GM21390 (cell line): Measurements from ENCODE around the gene ZFYVE21.

Source experiments
- ATAC-seq: cut with Tn5 transposase; IDR thresholded peaks from one replicate; pipeline ENCODE4 v1.9.1; 2021; ENCODE audit not compliant: unreplicated experiment

The ZFYVE21 gene

DNA sequence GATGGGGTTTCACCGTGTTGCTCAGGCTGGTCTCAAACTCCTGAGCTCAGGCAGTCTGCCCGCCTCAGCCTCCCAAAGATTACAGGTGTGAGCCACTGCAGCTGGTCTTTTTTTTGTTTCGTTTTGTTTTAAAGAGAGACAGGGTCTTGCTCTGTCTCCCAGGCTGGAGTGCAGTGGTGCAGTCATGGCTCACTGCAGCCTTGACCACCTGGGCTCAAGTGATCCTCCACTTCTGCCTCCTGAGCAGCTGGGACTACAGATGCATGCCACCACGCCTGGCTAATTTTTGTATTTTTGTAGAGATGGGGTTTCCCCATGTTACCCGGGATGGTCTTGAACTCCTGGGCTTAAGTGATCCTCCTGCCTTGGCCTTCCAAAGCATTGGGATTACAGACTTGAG lies 24.0 kb upstream of the ZFYVE21 start:
- peak; percentile 65 for ATAC-seq

DNA sequence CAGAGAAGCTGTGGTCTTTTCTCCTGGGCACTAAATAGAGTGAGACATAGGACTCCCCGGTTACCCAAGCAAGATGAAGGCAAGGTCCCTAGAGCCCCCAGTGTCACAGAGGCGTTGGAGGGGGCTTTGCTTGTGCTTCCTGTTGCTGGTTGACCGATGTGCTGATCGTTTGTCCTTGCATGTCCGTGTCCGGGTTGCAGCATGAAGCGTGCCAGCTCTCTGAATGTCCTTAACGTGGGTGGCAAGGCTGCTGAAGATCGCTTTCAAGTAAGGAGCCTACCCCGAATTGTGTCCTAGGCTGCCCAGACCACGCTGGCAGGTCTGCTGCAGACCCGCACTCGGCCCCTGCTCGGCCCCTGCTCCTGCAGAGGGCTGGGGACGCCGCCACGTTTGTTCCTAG lies 23.5 kb upstream of the ZFYVE21 start:
- ATAC-seq = peak; percentile 18

DNA sequence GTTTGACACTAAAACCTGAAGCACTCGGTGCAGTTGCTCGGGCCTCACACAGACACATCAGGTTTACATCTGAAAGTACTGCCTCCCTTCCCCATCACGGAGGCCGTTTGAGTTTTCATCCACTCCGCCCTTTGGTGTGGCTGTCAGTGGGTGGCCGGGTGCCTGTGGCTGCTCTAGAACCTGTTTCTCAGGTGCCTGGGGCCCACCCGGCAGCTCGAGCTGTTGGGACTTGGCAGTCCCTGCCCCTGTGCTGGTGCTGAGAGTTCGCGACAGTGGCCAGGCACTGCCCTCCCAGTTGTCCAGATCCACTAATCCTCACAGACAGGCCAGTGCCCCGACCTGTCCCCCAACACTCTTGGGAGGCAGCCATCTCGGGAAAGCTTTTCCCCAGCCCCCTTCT lies 22.7 kb upstream of the ZFYVE21 start:
- no peak for ATAC-seq

DNA sequence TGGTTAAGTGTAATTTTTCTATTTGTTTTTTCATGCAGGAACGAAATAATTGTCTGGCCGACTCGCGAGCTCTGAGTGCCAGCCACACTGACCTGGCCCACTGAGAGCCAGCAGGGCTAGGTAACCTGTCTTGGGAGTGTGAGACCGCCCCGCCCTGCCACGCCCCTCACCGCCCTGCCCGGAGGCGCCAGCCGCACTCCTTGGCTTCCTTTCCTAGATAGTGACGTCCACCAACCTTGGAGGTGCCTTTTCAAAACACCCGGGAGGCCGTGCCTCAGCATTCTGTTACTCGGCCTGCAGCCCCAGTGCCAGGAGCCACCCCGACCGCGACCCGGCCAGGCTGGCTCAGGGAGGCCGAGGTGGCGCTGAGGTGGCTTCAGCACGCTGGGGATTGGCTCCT lies 22.1 kb upstream of the ZFYVE21 start:
- no peak for ATAC-seq

DNA sequence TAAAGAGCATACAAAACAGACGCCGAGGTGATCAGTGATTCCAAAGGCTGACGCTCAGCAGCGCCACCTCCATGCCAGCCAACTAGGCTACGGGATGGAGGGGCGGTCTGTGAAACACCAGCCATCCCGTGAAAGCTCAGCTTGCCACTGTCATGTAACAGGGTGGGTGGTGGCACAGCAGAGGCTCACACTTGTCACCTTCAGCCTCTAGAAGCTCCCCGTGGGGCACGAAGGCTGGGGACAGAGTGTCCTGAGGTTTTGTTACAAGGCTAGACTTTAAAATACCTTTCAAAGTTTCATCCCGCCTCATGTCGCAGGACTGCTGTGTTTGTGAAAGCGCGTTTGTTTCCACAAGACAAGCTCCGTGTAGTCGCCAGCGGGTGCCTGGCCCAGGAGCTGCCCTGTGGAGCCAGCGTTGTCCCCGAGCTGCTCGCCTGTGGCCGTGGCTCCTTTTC lies 21.0 kb upstream of the ZFYVE21 start:
- ATAC-seq = no peak

DNA sequence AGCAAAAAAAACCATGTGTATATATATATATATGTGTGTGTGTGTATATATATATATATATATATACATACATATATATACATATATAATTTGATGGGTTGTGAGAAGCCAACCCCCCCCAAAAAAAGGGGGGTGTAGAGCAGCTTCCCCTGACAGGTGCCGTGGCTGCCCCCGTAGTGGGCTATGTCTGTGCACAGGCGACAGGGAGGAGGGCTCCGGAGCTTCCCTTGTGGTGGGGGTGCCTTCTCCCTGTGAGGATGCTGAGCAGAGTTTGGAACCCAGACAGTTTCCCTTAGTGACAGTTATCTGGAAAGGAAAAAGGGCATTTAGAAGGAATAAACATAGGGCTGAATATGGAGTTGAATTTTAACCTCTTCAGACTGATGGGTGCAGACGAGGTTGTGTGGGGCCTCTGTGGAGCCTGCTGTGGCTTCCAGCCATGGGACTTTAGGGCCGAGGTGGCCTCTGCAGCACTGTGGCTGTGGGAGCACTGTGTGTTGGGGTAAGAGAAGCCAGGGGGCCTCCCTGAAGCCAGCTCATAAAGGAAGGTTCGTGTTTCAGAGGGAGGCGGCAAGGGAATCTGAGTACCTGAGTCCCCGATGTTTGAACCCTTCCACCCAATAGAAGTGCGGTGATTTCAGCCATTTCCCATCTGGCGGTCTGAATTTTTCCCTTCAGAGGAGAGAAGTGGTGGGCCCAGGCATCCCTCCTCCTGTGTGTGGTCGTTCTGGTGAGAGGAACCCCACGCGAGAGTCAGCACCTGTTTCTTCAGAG lies 20.1 kb upstream of the ZFYVE21 start:
- no peak for ATAC-seq

DNA sequence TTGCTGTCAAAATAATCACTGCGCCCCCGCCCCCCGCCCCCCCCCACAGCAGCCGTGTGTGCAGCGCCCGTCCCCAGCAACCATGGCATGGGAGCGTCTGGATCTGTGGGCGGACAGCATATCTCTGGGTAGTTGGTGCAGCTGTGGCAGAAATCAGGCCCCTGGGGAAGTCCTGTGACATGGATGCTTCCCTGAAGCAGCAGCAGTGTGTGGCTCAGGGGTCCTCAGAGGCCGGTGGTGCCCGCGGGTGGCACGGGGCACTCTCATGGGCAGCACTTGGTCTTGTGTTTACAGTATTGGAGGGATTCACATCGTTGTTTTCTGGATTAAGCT lies 19.6 kb upstream of the ZFYVE21 start:
- no peak for ATAC-seq

DNA sequence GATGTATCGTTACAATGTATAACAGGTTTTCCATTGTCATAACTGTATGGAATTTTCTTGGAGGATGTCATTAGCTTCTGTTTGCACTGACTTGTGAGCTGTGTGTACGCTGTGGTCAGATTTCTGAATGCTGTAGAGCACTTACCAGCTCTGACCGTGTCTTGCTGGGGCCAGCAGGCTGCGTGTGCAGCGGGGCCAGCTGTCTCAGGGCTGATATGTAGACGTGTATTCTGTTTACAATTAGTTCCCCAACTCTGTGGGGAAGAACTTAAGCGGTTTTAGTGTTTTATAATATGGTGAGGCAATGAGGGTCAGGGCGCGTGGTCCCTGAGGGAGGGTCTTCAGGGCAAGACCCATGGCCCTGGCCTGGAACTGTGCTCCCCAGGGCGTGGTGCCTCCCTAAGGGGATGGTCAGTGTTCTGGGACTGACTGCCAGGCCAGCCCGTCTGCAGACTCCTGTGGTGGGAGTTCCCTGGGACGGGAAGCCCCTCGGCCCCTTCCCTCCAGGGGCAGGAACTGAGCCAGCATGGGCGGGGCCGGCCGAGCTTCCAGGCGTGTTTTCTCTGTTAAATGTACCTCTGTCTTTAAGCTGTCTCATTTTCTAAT lies 19.0 kb upstream of the ZFYVE21 start:
- no peak for ATAC-seq

DNA sequence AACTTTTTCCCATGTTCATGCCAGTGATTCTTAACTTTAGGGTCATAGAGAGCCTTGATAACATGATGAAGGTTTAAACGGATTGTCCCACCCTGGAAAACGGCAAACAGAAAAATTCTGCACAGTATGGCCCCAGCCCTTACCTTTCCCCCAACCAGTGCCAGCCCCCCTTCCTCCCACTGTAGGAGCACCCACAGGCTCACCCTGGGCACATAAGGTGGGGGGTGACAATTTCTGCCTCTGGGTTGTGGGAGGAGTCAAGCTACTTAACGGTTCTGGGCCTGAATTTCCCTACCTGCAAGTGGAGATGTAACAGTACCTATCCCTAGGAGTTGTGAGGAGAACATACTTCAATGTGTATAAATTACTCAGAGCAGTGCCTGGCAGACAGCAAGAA lies 18.4 kb upstream of the ZFYVE21 start:
- ATAC-seq = no peak

DNA sequence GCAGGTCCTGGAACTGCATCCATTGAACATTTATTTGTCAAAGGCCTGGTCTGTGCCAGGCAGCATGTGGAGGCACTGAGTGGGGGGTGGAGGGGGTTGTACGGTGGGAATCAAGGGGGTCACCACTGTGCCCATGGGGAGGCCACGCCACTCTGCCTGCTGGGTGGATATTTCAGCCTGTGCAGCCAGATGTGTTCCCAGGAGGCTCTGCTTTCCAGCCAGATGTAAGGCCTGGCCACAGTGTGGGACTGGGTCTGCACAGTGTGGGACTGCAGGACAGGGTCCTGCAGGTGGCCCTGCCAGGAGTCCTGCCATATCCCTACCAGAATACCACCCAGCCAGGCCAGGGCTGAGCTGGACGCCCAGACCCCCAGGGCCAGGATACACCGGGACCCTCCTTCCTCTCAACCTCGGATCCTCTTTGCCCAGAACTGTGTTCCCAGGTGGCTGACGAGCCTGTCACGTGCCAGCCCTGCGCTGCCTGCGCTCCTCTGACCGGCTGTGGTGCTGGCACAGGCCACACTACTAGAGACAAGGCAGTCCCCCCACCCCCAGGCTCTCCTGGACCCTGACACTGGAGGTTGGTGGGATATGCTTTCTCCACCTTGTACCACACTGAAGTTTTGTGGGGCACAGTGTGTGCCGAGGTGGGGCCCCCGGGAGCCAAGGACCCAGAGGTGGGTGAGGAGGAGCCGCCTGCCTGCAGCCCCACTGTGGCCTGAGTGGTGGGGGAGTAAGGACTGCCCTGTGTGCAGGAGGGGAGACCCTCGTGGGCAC lies 17.8 kb upstream of the ZFYVE21 start:
- ATAC-seq = no peak

DNA sequence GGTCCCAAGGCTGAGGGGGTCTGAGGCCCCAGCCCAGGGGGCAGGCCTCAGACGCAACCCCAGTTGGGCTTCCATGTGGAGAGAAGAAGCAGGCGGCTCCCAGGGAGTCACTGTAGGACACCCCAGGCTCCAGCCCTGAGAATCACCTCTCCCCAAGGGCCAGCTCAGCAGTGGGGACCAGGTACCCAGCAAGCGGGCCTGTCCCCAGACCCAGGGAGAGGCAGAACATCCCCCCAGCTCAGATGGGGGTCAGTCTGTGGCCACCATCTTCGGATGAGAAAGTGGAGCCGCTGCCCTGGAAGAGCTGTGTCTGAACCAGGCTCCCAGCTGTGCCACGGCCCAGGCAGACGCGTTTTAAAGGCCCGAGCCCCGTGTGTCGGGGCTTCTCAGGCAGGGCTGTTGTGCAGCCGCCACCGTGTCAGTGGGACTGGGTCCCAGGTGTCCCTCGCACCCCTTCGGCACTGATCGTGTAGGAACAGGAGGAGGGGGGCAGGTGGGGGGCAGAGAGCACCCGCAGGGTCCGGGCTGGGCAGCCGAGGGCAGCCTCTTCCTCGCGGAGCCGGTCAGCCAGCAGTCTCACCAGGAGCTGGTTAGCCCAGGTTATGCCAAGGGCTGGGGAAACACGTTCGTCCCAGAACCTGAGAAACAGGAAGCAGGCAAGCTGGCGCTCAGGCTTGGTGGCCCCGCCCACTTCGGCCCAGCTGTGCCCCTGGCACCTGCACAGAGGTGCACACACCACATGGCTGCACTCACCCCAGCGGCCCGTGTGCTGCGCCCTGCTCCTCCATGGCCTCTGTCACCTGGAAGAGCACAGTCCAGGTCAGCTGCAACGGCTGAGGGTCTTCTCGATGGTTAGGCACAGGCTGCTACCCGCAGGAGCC lies 17.0 kb upstream of the ZFYVE21 start:
- no peak for ATAC-seq

DNA sequence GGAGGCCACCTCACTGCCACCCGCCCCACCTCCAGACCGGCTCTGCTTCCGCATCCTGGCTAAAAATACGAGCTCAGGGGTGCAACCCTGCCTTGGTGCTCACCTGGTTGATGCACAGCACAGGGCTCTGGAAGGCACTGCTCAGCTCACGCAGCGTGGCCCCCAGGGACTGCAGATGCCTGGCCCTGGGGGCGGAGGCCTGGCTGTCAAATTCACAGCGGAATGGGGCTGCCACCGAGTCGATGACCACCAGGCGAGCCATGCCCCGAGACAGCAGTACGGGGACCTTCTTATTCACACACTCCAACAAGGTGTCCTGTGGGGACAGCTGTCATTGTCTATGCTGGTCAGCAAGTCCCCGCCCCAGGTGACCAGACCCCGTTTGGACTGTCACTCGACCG lies 16.3 kb upstream of the ZFYVE21 start:
- no peak for ATAC-seq

DNA sequence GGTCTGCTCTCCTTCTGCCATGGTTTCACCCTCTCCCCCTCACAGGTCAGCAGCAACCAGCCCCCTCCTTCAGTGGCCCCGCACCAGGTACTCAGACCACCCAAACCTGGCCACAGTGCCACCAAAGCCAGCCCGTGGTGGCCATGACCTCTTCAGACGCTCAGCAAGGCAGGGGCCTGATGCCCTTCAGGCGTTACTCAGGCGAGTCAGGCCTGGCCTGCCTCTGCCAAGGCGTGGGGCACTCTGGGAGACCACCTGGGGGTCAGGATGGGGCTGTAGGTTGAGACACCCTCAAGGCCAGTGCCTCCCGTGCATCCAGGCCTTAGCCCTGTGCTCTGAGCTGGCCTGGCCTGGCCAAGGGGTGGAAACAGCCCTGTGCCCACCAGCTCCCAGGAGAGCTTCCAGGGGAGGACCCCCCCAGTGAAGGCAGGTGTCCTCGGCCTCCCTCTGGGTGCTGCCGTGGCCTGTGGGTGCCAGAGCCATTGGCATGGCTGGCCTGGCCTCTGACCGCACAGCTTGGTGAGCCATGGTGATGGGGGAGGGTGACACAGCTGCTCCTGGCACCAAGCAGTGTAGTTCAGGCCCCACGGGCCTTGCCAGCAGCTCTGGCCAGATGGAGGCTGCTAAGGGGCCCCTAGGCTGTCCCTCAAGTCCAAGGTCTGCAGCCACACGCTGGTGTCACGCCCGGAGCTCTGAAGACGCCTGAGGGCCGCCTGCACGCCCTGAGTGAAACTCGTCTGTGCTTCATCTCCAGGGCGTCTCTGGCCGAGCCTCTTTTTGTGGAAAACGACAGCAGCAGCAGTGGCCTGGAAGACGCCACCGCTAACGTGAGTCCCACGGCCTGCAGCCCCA lies 15.5 kb upstream of the ZFYVE21 start:
- ATAC-seq = no peak

DNA sequence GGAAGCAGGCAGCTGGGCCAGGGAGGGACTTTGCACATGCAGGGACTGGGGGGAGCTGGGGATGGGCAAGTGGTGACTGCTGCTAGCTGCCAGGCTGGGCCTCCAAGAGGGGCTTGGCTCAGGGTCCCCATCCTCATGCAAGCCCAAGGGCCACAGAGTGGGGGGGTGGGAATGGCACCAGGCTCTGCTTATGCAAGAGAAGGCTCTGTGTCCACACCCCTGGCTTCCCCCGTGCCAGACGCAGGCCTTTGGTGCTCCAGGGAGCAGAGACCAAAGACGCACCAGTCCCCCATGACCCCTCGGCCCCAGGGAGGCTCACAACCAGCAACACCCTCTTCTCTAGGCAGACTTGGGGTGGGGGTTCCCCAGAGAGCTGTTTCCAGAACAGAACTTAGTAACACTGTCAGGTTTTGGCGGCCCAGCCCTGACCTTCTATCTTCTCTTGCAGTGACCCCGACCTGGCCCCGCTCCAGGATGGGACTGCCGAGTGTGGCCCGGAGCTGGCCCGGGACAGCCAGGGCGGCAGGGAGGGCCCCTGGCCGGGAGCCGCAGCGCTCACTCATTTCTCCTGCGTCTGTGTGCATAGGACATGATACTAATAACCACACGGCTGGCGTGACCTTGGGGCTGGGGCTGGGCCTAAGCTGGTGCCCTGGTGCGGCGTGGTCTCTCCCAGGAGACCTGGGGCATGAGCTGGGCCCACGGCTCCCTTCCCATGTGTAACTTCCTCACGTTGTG lies 14.7 kb upstream of the ZFYVE21 start:
- no peak for ATAC-seq

DNA sequence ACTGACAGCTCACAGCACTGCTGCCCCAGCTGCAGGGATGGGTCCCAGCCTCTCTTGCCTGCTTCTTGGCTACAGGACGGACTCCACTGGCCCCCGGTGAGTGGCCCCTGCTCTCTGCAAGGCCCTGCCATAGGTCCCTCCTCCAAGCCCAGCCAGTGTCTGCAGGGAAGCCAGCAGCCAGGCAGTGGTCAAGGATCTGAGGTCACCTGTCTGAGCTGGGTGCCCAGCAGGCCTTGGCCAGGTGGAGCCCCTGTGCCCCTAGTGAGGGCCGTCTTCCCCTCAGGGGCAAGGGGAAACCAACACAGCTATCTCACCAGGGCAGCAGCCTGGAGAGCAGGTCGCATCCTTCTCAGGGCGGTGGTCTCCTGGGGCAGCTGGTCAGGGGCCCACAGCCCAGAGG lies 13.5 kb upstream of the ZFYVE21 start:
- ATAC-seq = no peak

DNA sequence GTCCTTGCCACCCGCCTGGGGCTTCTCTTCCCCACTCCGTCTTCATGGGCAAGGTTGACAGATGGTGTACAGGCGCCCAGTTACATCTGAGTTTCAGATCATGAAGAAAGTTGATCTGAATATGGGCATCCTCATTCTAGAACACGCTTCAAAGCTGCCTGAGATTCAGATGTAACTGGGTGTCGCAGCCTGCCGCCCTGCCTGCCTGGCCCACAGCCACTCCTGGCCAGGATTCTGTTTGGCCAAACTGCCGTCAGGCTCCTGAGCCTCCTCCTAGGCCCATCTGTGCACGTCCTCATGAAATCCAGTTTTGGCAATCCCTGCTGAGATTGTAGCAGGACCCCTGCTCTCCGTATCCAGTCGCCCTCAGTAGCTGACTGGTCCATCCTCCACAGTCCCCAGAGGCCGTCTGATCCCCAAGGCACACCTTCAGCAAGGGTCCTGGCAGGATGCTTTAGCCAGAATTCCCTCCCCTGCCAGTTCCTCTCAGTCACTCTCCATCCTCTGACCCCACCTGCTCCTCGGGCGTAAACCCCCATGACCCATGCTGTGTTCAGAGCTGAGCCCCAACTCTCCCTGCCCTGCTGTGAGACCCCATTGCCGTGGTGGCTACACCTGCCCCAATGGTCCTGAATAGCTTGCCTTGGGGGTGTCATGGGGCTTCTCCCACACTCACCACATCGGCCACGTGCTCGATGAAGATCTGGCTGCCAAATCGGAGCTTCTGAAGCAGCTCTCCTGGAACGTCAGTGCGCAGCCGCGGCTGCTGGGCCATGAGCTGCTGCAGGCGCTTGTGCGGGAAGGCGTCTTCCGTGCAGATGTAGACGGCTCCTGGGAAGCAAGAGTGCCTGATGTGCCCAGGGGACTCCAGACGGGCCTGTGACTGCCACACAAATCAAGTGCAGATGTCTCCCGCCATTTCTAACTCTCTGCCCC lies 12.8 kb upstream of the ZFYVE21 start:
- no peak for ATAC-seq

DNA sequence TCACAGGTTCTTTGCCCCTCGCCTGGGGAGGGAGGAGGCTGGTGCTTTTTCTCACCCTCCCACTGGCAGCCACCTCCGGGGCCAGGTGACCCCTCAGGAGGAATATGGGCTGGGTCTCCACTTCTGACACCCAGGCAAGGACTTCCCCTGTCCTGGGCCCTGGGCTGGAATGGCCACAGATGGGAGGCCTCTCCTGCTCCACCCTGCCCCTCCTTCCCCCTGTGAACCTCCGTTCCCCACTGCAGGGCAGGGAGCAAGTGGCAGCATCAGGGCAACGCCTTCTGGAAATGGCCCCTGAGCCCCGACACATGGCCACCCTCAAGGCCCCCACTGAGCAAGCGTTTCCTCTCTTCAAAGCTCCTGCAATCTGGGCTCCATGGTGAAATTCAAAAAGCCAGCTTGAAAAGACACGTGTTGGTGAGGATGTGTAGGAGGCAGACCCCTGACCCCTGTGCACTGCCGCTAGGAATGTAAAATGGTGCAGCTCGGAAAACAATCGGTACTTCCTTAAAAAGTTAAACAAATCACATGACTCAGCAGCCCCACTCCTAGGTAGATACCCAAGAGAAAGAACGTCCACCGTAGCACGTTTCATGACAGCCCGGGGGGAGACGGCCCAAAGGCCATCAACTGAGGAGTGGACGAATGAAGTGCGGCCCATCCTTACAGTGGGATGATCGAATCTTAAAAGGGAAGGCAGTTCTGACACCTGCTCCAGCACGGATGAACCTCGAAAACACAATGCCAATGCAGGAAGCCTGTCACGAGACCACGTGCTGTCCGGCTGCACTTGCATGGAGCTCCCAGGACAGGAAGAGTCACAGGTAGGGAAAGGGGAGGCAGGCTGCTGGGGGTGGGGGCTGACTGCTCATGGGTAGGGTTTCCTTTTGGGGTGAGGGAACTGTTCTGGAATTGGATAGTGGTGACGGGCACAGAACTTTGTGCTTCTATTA lies 11.9 kb upstream of the ZFYVE21 start:
- ATAC-seq = no peak
